Measurements from ENCODE around the gene GARIN5B. TPM values are rescaled to one million over a fixed set of nuclear protein-coding genes. Genes with fewer than 3 reads are reported as not detected.
A peak's percentile ranks its signal among the peaks of the same experiment; 100 is the strongest.

GARIN5B gene
- total RNA-seq, 1 experiment from 2014 or later, result not detected

- peak; percentile 98 to 99 for DNase-seq
- Histone ChIP-seq H3K36me3 (ENCODE audit: control insufficient read depth, insufficient read depth, low read length) (peaks cover 18% of the 10 kb centered on the region), H3K9me3 (no peaks in the 10 kb centered on the region), H3K27me3 (replicated peaks; ENCODE audit: control insufficient read depth, insufficient read depth, low read length) (no peaks in the 10 kb centered on the region), H3K4me3 (ENCODE audit: low read depth, low read length) (peak within 1 kb of the TSS; percentile 95), H3K4me1 (peaks cover 30% of the 10 kb centered on the region)
- BruUV-seq (replicated peaks), result no TSS peak
- Mint-ChIP-seq H3K36me3 (ENCODE audit: insufficient read depth, unreplicated experiment) (peaks cover 59% of the 10 kb centered on the region), H3K27me3 (ENCODE audit: insufficient read depth, unreplicated experiment) (no peaks in the 10 kb centered on the region), H3K4me1 (ENCODE audit: low read depth, unreplicated experiment) (peaks cover 18% of the 10 kb centered on the region), H3K27ac (ENCODE audit: unreplicated experiment) (peak within 1 kb of the TSS; percentile 89), H3K4me3 (ENCODE audit: unreplicated experiment) (peak within 1 kb of the TSS; percentile 93), H3K9me3 (ENCODE audit: unreplicated experiment) (no peaks in the 10 kb centered on the region)
- intact Hi-C loops (cut with micrococcal nuclease; ENCODE audit: unreplicated experiment), result loop anchor here (1.0 to 10.0 kb wide), 7 partner anchors 22 to 249 kb away; partner anchors contain the start of genes HSPBP1, KMT5C and PPP6R1
- ChIA-PET POLR2A (interaction anchor here (0.6 to 1.3 kb wide), 3 partner anchors 21 to 47 kb away, joined by 4 to 8 read pairs (median 6); partner anchors contain the start of genes KMT5C and UBE2S), CTCF (no interaction called here)
- TF ChIP-seq CTCF (IDR thresholded peaks at IDR 0.05; ENCODE audit: insufficient read depth in 1 of 2, low read depth in 1 of 2, low read length in 1 of 2, severe bottlenecking in 1 of 2, unreplicated experiment in 1 of 2), result no peak
These were observed 22.8 kb upstream of the GARIN5B start, which contains the start of gene RPL28 for GRCh38 chr19:55385724-55386492. Gene RPL28 (plus strand): TSS chr19:55385932. CDS start chr19:55386358, 426 bp downstream.

DNA sequence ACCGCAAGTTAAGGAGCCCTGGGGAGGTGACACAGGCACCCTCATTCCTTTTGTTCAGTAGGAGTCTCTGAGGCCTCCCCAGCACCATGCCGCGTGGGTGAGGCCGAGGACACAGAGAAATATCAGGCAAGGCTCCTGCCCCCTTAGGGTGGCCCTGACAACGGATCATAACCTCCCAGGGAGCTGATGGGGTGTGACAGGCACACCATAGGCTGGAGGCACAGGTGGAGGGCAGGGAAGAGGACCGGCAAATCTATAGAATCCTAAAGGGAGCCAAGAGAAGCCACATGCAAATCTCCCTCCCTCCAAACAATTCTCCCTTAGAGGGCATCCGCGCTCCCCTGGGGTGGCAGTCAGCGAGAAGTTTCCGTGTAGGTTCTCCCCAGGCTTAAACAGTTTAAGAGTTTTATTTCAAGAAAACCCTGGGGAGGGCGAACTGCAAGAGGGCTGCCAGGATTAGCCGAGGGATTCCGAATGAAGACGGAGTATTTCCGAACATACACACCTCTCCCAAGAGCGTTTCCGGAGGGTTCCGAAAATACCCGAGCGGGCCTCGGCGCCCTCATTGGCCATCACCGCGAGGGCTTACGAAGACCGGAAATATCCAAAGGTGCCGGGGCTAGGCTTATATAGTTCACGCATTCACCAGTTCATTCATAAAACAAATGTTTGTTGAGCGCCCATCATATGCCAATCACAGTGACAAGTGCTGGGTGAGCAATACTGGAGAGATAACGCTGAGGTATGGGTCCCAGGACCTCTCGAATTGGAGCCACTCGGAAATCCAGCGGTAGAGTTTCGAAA is 22.1 kb upstream of the GARIN5B start:
- Histone ChIP-seq H3K9me3 (no peaks in the 10 kb centered on the region), H3K36me3 (ENCODE audit: control insufficient read depth, insufficient read depth, low read length) (peaks cover 18% of the 10 kb centered on the region), H3K27me3 (replicated peaks; ENCODE audit: control insufficient read depth, insufficient read depth, low read length) (no peaks in the 10 kb centered on the region), H3K4me3 (ENCODE audit: low read depth, low read length) (peak overlapping the region; percentile 73), H3K4me1 (peaks cover 30% of the 10 kb centered on the region)
- Mint-ChIP-seq H3K4me1 (ENCODE audit: low read depth, unreplicated experiment) (peaks cover 18% of the 10 kb centered on the region), H3K27me3 (ENCODE audit: insufficient read depth, unreplicated experiment) (no peaks in the 10 kb centered on the region), H3K27ac (ENCODE audit: unreplicated experiment) (peak overlapping the region; percentile 89), H3K36me3 (ENCODE audit: insufficient read depth, unreplicated experiment) (peaks cover 51% of the 10 kb centered on the region), H3K4me3 (ENCODE audit: unreplicated experiment) (peak overlapping the region; percentile 93), H3K9me3 (ENCODE audit: unreplicated experiment) (no peaks in the 10 kb centered on the region)
- POLR2A ChIA-PET, result interaction anchor here (0.6 to 2.4 kb wide), 9 partner anchors 9 to 215 kb away, joined by 3 to 28 read pairs (median 6); partner anchors contain the start of genes FIZ1, HSPBP1, KMT5C and PPP6R1
- BruUV-seq (replicated peaks), result TSS peak; percentile 22
- peak; percentile 96 for DNase-seq
- CTCF ChIA-PET, result interaction anchor here (0.6 to 2.4 kb wide), 6 partner anchors 9 to 119 kb away, joined by 3 to 29 read pairs (median 7); partner anchors contain the start of genes HSPBP1 and KMT5C
- TF ChIP-seq CTCF (IDR thresholded peaks at IDR 0.05; ENCODE audit: insufficient read depth in 1 of 2, low read depth in 1 of 2, low read length in 1 of 2, severe bottlenecking in 1 of 2, unreplicated experiment in 1 of 2), result no peak
- intact Hi-C loops (cut with micrococcal nuclease; ENCODE audit: unreplicated experiment), result loop anchor here (1.0 to 10.0 kb wide), 7 partner anchors 23 to 250 kb away; partner anchors contain the start of genes HSPBP1, KMT5C and PPP6R1

All from Caco-2 (cell line).